Limb (tissue), 2 donors: ENCODE results near the gene MCU.
"Not testable (repeated sequence)": the region's sequence is repeated elsewhere in the genome, so short reads cannot be mapped to it uniquely, and the experiment has no call there.

Experiments used
- DNase-seq, 2 donors: peaks; one replicate each; pipeline ENCODE4 v3.0.0-alpha.2; 2016; ENCODE audit errors: extremely low spot score in 2 of 2

Gene MCU

GRCh38 chr10:72895236-72895850 is 203.4 kb downstream of the MCU start:
- no peak for DNase-seq

GRCh38 chr10:72898616-72899015 is 206.7 kb downstream of the MCU start:
- no peak for DNase-seq

GRCh38 chr10:72899545-72899944 is 207.6 kb downstream of the MCU start:
- DNase-seq: no peak

GRCh38 chr10:72903941-72904446 is 212.1 kb downstream of the MCU start:
- DNase-seq: not testable (repeated sequence)

- DNase-seq: no peak
These were observed 212.9 kb downstream of the MCU start for GRCh38 chr10:72904806-72905205.

GRCh38 chr10:72906446-72906845 is 214.5 kb downstream of the MCU start:
- no peak for DNase-seq

GRCh38 chr10:72910705-72911104 is 218.8 kb downstream of the MCU start:
- no peak for DNase-seq

- no peak for DNase-seq
These were observed 219.8 kb downstream of the MCU start for GRCh38 chr10:72911758-72912157.

- DNase-seq: no peak
These were observed 220.8 kb downstream of the MCU start for GRCh38 chr10:72912736-72913135.

GRCh38 chr10:72913287-72913686 is 221.3 kb downstream of the MCU start:
- no peak for DNase-seq

- not testable (repeated sequence) for DNase-seq
These were observed 225.3 kb downstream of the MCU start for GRCh38 chr10:72917201-72917600.

GRCh38 chr10:72917803-72918332 is 225.9 kb downstream of the MCU start:
- not testable (repeated sequence) for DNase-seq

GRCh38 chr10:72918352-72918751 is 226.4 kb downstream of the MCU start:
- no peak for DNase-seq

GRCh38 chr10:72921147-72921683 is 229.3 kb downstream of the MCU start:
- DNase-seq: not testable (repeated sequence)

GRCh38 chr10:72924351-72924750 is 232.4 kb downstream of the MCU start:
- no peak for DNase-seq

- DNase-seq: no peak
These were observed 234.1 kb downstream of the MCU start for GRCh38 chr10:72925951-72926465.

- no peak for DNase-seq
These were observed 235.5 kb downstream of the MCU start for GRCh38 chr10:72927485-72927884.

GRCh38 chr10:72928798-72929197 is 236.9 kb downstream of the MCU start:
- DNase-seq: no peak

GRCh38 chr10:72930276-72930675 is 238.3 kb downstream of the MCU start:
- DNase-seq: no peak

- DNase-seq: no peak
These were observed 240.5 kb downstream of the MCU start for GRCh38 chr10:72932259-72933015.

- no peak for DNase-seq
These were observed 243.4 kb downstream of the MCU start for GRCh38 chr10:72935361-72935760.
